Karpas-422 (cell line): ENCODE measurements around the gene GOLGA6C. TPM values are rescaled to one million over a fixed set of nuclear protein-coding genes. Genes with fewer than 3 reads are reported as not detected.
"Not testable (repeated sequence)": the region's sequence is repeated elsewhere in the genome, so short reads cannot be mapped to it uniquely, and the experiment has no call there.

Source experiments
- DNase-seq: peaks from one replicate; pipeline ENCODE4 v3.0.0-alpha.2; 2015
- H2AFZ ChIP-seq: fragments of 200-600 bp; sonication (generic); 2 replicates; pipeline ENCODE4 v1.6.1; 2014; ENCODE audit warnings: antibody characterized with exemption, low read length, mixed read lengths
- H3K27ac ChIP-seq: fragments of 200-600 bp; sonication (generic); 2 replicates; pipeline ENCODE4 v1.5.1; 2014; ENCODE audit warnings: mild to moderate bottlenecking, low read length, moderate library complexity
- H3K27me3 ChIP-seq: fragments of 200-600 bp; sonication (generic); 2 replicates; pipeline ENCODE4 v1.6.1; 2014; ENCODE audit warnings: low read length, mixed read lengths
- H3K36me3 ChIP-seq: fragments of 200-600 bp; sonication (generic); 2 replicates; pipeline ENCODE4 v1.6.1; 2014; ENCODE audit warnings: low read length, mixed read lengths; ENCODE audit not compliant: insufficient read depth
- H3K4me1 ChIP-seq: fragments of 200-600 bp; sonication (generic); 2 replicates; pipeline ENCODE4 v1.6.1; 2014; ENCODE audit warnings: mild to moderate bottlenecking, low read length, mixed read lengths
- H3K4me2 ChIP-seq: fragments of 200-600 bp; sonication (generic); 2 replicates; pipeline ENCODE4 v1.6.1; 2014; ENCODE audit warnings: low read length, low read depth, mild to moderate bottlenecking; ENCODE audit not compliant: poor library complexity, severe bottlenecking
- H3K4me3 ChIP-seq: fragments of 200-600 bp; sonication (generic); 2 replicates; pipeline ENCODE4 v1.5.1; 2014; ENCODE audit warnings: mild to moderate bottlenecking, antibody characterized with exemption, low read length, mixed read lengths
- H3K79me2 ChIP-seq: fragments of 200-600 bp; sonication (generic); 2 replicates; pipeline ENCODE4 v1.6.1; 2014; ENCODE audit warnings: mild to moderate bottlenecking, low read length, mixed read lengths
- H3K9ac ChIP-seq: fragments of 200-600 bp; sonication (generic); 2 replicates; pipeline ENCODE4 v1.6.0; 2014; ENCODE audit warnings: low read length
- H3K9me2 ChIP-seq: fragments of 200-600 bp; sonication (generic), shearing (Covaris generic); replicated peaks from 2 replicates; pipeline ENCODE4 v1.6.0; 2014; ENCODE audit warnings: mild to moderate bottlenecking, low read length, moderate library complexity; ENCODE audit not compliant: insufficient read depth
- H3K9me3 ChIP-seq: fragments of 300-700, 200-600 bp; sonication (generic); 2 replicates; pipeline ENCODE4 v1.6.1; 2014; ENCODE audit warnings: low read length, mixed read lengths
- H4K20me1 ChIP-seq: fragments of 200-600 bp; sonication (generic); 2 replicates; pipeline ENCODE4 v1.6.1; 2014; ENCODE audit warnings: mild to moderate bottlenecking, antibody characterized with exemption, low read length, low read depth; ENCODE audit not compliant: insufficient read depth
- total RNA-seq: library from RNA; depleted of rRNA; stranded (reverse); fragments of >200 nt; shearing (Covaris generic); gene quantifications from 2 replicates; pipeline ENCODE4 v1.2.3, GENCODE V29; 2014; ENCODE audit warnings: low replicate concordance

The GOLGA6C gene
- total RNA-seq, 1 experiment from 2014 or later, result not detected

- peaks cover 46% of the 10 kb centered on the region for H4K20me1 ChIP-seq
- H3K27me3 ChIP-seq, result no peaks in the 10 kb centered on the region
- H3K79me2 ChIP-seq, result peaks cover 16% of the 10 kb centered on the region
Measured at GRCh38 chr15:75213768-75214221, 44.3 kb upstream of the GOLGA6C start.

GRCh38 chr15:75214293-75215096 is 43.6 kb upstream of the GOLGA6C start:
- Histone ChIP-seq H3K27ac (no peak overlapping the region), H3K4me3 (no peak overlapping the region), H3K4me2 (no peak overlapping the region), H3K9ac (no peak overlapping the region), H3K9me3 (no peaks in the 10 kb centered on the region), H3K27me3 (no peaks in the 10 kb centered on the region), H3K4me1 (peaks cover 13% of the 10 kb centered on the region), H3K79me2 (peaks cover 9% of the 10 kb centered on the region; the same call in 1 of the 2 replicates), H4K20me1 (peaks cover 39% of the 10 kb centered on the region), H3K9me2 (no peaks in the 10 kb centered on the region), H2AFZ (no peak overlapping the region), H3K36me3 (peaks cover 4% of the 10 kb centered on the region)
- DNase-seq, result no peak

More at GRCh38 chr15:75213768-75214221, 44.3 kb upstream of the GOLGA6C start:
- H3K36me3 ChIP-seq, result peaks cover 10% of the 10 kb centered on the region
- no peak overlapping the region for H3K4me3 ChIP-seq
- H3K4me1 ChIP-seq, result peaks cover 7% of the 10 kb centered on the region
- H3K9me3 ChIP-seq, result no peaks in the 10 kb centered on the region
- H3K9ac ChIP-seq, result no peak overlapping the region
- H3K4me2 ChIP-seq, result no peak overlapping the region
- no peak for DNase-seq
- H3K9me2 ChIP-seq, result no peaks in the 10 kb centered on the region
- no peak overlapping the region for H2AFZ ChIP-seq
- no peak overlapping the region for H3K27ac ChIP-seq

GRCh38 chr15:75215107-75216004 is 42.8 kb upstream of the GOLGA6C start:
- H3K9ac ChIP-seq, result no peak overlapping the region
- peaks cover 30% of the 10 kb centered on the region for H4K20me1 ChIP-seq

DNA sequence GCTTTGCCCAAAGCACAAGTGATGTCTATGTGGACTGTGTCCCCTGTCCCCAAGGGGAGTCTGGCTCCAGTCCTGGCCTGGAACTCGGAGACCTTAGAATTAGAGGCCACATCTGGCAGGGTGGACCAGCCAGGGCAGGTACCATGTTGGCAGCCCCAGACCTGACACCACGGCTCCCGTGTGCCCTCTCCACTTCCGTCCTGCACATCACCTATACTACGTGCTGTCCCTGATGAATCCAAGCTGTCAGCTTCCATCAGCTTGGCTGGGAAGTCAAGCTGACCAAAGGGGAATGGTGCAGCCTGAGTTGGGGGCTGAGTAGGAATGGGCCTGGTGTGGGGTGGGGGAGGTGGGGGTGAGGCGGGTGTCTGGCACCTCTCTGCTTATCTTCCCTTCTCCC is 41.1 kb upstream of the GOLGA6C start:
- Histone ChIP-seq H3K27ac (no peak overlapping the region), H3K9me3 (no peaks in the 10 kb centered on the region), H3K4me3 (no peak overlapping the region), H3K79me2 (no peaks in the 10 kb centered on the region), H3K4me1 (peaks cover 17% of the 10 kb centered on the region), H3K4me2 (no peak overlapping the region), H4K20me1 (peaks cover 14% of the 10 kb centered on the region; the same call in 1 of the 2 replicates), H3K9me2 (no peaks in the 10 kb centered on the region), H2AFZ (no peak overlapping the region), H3K9ac (no peak overlapping the region), H3K27me3 (no peaks in the 10 kb centered on the region), H3K36me3 (no peaks in the 10 kb centered on the region)
- DNase-seq, result no peak

More at GRCh38 chr15:75215107-75216004, 42.8 kb upstream of the GOLGA6C start:
- Histone ChIP-seq H3K9me3 (no peaks in the 10 kb centered on the region), H3K36me3 (no peaks in the 10 kb centered on the region; the same call in 1 of the 2 replicates), H3K4me3 (no peak overlapping the region), H2AFZ (no peak overlapping the region), H3K27ac (no peak overlapping the region), H3K9me2 (no peaks in the 10 kb centered on the region), H3K79me2 (peaks cover 3% of the 10 kb centered on the region; the same call in 1 of the 2 replicates), H3K27me3 (no peaks in the 10 kb centered on the region), H3K4me1 (peaks cover 17% of the 10 kb centered on the region), H3K4me2 (no peak overlapping the region)
- no peak for DNase-seq

- H3K9ac ChIP-seq, H3K9me3 ChIP-seq, DNase-seq, H4K20me1 ChIP-seq, H3K4me3 ChIP-seq, H3K4me2 ChIP-seq, H3K36me3 ChIP-seq, H3K27me3 ChIP-seq, H2AFZ ChIP-seq, H3K27ac ChIP-seq, H3K9me2 ChIP-seq, H3K79me2 ChIP-seq: not testable (repeated sequence)
- H3K4me1 ChIP-seq, result peaks cover 17% of the 10 kb centered on the region
Measured at GRCh38 chr15:75217574-75217973, 40.6 kb upstream of the GOLGA6C start.

DNA sequence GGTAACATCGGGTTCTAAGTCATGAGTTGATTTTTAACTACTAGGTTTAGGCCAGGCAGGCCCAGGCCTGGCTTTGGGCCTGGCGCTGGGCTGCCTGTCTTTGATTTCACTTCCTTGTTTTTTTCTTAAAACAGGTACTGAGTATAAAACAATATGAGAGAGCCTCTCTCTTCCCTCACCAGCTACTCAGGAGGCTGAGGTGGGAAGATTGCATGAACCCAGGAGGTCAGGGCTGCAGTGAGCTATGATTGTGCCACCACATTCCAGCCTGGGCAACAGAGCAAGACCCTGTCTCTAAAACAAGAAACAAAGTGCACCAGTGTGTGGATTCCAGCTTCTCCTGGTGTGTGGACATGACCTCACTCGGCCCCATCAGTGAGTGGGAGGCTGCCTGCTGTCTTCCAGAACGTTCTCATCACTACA is 38.6 kb upstream of the GOLGA6C start:
- not testable (repeated sequence) for H3K4me2 ChIP-seq, H3K27me3 ChIP-seq, H4K20me1 ChIP-seq, H3K9me2 ChIP-seq, H3K4me3 ChIP-seq, H2AFZ ChIP-seq, H3K79me2 ChIP-seq, H3K36me3 ChIP-seq, H3K9me3 ChIP-seq
- DNase-seq, result peak; percentile 51
- Histone ChIP-seq H3K9ac (0 out of 2 replicates have a peak overlapping the region, but pooled peaks have one; percentile 35), H3K4me1 (peaks cover 17% of the 10 kb centered on the region), H3K27ac (peak overlapping the region; percentile 16; the same call in 1 of the 2 replicates)

DNA sequence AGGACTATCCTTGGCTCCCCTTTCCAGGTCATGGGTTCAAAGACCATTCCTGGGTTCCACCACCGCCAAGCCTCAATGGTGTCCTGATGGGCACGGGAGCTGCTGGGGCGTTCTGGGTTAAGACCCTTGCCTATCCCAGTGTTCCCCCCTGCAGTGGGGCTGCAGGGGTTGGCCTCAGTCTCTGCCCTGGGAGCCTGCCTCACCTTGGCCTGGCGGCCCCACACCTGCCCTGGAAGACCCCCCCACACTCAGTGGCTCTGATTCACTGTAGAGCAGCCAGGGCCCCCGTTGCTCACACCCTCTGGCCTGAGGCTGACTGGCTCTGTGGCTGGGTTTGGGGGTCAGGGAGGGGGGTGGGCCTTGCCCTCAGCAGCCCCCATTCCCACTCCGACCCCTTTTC is 34.4 kb upstream of the GOLGA6C start:
- peaks cover 11% of the 10 kb centered on the region for H3K4me1 ChIP-seq
- DNase-seq, result no peak
- no peak overlapping the region for H3K9ac ChIP-seq
- no peak overlapping the region for H3K4me3 ChIP-seq
- no peaks in the 10 kb centered on the region for H3K27me3 ChIP-seq
- no peaks in the 10 kb centered on the region for H3K36me3 ChIP-seq
- H4K20me1 ChIP-seq, result no peaks in the 10 kb centered on the region
- no peaks in the 10 kb centered on the region for H3K9me2 ChIP-seq
- H3K9me3 ChIP-seq, result no peaks in the 10 kb centered on the region
- H3K4me2 ChIP-seq, result no peak overlapping the region
- no peaks in the 10 kb centered on the region for H3K79me2 ChIP-seq
- no peak overlapping the region for H2AFZ ChIP-seq
- no peak overlapping the region for H3K27ac ChIP-seq

DNA sequence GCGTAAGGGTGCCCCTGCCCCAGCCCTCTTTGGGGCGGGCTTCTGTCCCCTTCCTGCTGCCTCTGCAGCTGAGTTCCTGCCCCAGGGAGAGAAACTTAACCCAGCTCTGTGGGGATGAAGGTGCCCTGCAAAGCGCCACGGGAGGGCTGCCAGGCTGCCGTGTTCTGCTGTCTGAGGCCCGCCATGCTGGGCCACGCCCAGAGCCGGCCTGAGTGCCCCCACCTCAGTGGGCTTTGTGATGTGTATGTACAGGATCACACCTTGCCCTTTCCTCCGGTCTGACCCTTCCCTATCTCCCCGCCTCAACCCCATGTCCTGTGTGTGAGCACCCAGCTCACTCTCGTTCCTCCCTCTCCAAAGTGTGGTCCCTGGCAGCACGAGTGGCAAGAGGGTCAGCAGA is 33.9 kb upstream of the GOLGA6C start:
- DNase-seq, result no peak
- Histone ChIP-seq H3K27me3 (no peaks in the 10 kb centered on the region), H3K27ac (no peak overlapping the region), H2AFZ (no peak overlapping the region), H3K4me3 (no peak overlapping the region), H4K20me1 (no peaks in the 10 kb centered on the region), H3K36me3 (no peaks in the 10 kb centered on the region), H3K79me2 (no peaks in the 10 kb centered on the region), H3K4me1 (peaks cover 5% of the 10 kb centered on the region), H3K4me2 (no peak overlapping the region), H3K9ac (no peak overlapping the region), H3K9me3 (no peaks in the 10 kb centered on the region), H3K9me2 (no peaks in the 10 kb centered on the region)
